Neural progenitor cell (in vitro differentiated cells): Measurements from ENCODE around the gene XAB2. TPM values are rescaled to one million over a fixed set of nuclear protein-coding genes. Genes with fewer than 3 reads are reported as not detected.

Source experiments
- DNase-seq: peaks from one replicate; pipeline ENCODE4 v3.0.0-alpha.2; 2016; ENCODE audit warnings: low spot score
- H2AFZ ChIP-seq: fragments of 200-600 bp; sonication (generic); replicated peaks from 2 replicates; pipeline ENCODE4 v1.6.1; 2016; ENCODE audit warnings: antibody characterized with exemption
- H3F3A ChIP-seq: fragments of 200-600 bp; sonication (generic); 2 replicates; pipeline ENCODE4 v1.6.1; 2016; ENCODE audit warnings: antibody characterized with exemption, low read depth
- H3K27ac ChIP-seq: fragments of 200-600 bp; sonication (generic); 2 replicates; pipeline ENCODE4 v1.5.1; 2016; ENCODE audit warnings: mild to moderate bottlenecking
- H3K27me3 ChIP-seq: fragments of 200-600 bp; sonication (generic); 2 replicates; pipeline ENCODE4 v1.6.1; 2016; ENCODE audit warnings: mild to moderate bottlenecking, moderate library complexity
- H3K36me3 ChIP-seq: fragments of 200-600 bp; sonication (generic); 2 replicates; pipeline ENCODE4 v1.5.1; 2016
- H3K4me1 ChIP-seq: fragments of 200-600 bp; sonication (generic); 2 replicates; pipeline ENCODE4 v1.6.1; 2016; ENCODE audit warnings: mixed run types
- H3K4me2 ChIP-seq: fragments of 200-600 bp; sonication (generic); 2 replicates; pipeline ENCODE4 v1.6.1; 2016
- H3K4me3 ChIP-seq: fragments of 200-600 bp; sonication (generic); 2 replicates; pipeline ENCODE4 v1.5.1; 2016
- H3K79me2 ChIP-seq: fragments of 200-600 bp; sonication (generic); 2 replicates; pipeline ENCODE4 v1.6.1; 2016; ENCODE audit warnings: low read depth
- H3K9ac ChIP-seq: fragments of 200-600 bp; sonication (generic); 2 replicates; pipeline ENCODE4 v1.6.1; 2016
- H3K9me3 ChIP-seq: fragments of 200-600 bp; sonication (generic); 2 replicates; pipeline ENCODE4 v1.5.1; 2016; ENCODE audit warnings: low read depth
- H4K20me1 ChIP-seq: fragments of 200-600 bp; sonication (generic); 2 replicates; pipeline ENCODE4 v1.6.1; 2016; ENCODE audit warnings: low read depth
- H3K27ac Mint-ChIP-seq: 3 replicates; pipeline ENCODE4 v1.8.0; 2021; ENCODE audit warnings: mixed read lengths
- H3K27me3 Mint-ChIP-seq: 2 replicates; pipeline ENCODE4 v1.8.0; 2022; ENCODE audit warnings: low read depth, mild to moderate bottlenecking, inconsistent platforms, moderate library complexity, mixed read lengths; ENCODE audit not compliant: insufficient read depth
- H3K36me3 Mint-ChIP-seq: 3 replicates; pipeline ENCODE4 v1.8.0; 2021; ENCODE audit warnings: mixed read lengths
- H3K4me1 Mint-ChIP-seq: 3 replicates; pipeline ENCODE4 v1.8.0; 2021; ENCODE audit warnings: mixed read lengths
- H3K4me3 Mint-ChIP-seq: 3 replicates; pipeline ENCODE4 v1.8.0; 2021; ENCODE audit warnings: mild to moderate bottlenecking, moderate library complexity, mixed read lengths
- H3K9me3 Mint-ChIP-seq: 3 replicates; pipeline ENCODE4 v1.8.0; 2020; ENCODE audit warnings: mixed read lengths
- CTCF ChIP-seq: fragments of 200-600 bp; sonication (generic); IDR thresholded peaks from 2 replicates; pipeline ENCODE4 v1.5.1; 2017; ENCODE audit warnings: antibody characterized with exemption, mild to moderate bottlenecking
- EZH2 ChIP-seq: fragments of 200-600 bp; sonication (generic); IDR thresholded peaks from 2 replicates; pipeline ENCODE4 v1.6.1; 2017; ENCODE audit warnings: antibody characterized with exemption, mild to moderate bottlenecking, moderate library complexity
- EZH2phosphoT487 ChIP-seq: fragments of 200-600 bp; sonication (generic); IDR thresholded peaks from 2 replicates; pipeline ENCODE4 v1.6.1; 2017; ENCODE audit warnings: antibody characterized with exemption
- total RNA-seq: library from RNA; depleted of rRNA; stranded (reverse); fragments of >200 nt; gene quantifications from 2 replicates; pipeline ENCODE4 v1.2.3, GENCODE V29; 2015; ENCODE audit warnings: low replicate concordance

The XAB2 gene
- total RNA-seq, 1 donor from 2014 or later, result 30.9 TPM

GRCh38 chr19:7617172-7617571, 12.2 kb downstream of the XAB2 start:
- Mint-ChIP-seq H3K4me1 (no peaks in the 10 kb centered on the region), H3K27me3 (peaks cover 7% of the 10 kb centered on the region), H3K27ac (no peak overlapping the region), H3K9me3 (no peaks in the 10 kb centered on the region), H3K36me3 (peaks cover 13% of the 10 kb centered on the region), H3K4me3 (no peak overlapping the region)
- H3K79me2 ChIP-seq, result no peaks in the 10 kb centered on the region
- H3K9ac ChIP-seq, result no peak overlapping the region
- no peak overlapping the region for H2AFZ ChIP-seq
- no peaks in the 10 kb centered on the region for H3K9me3 ChIP-seq
- no peak overlapping the region for H3K27ac ChIP-seq
- no peaks in the 10 kb centered on the region for H3K27me3 ChIP-seq
- TF ChIP-seq EZH2phosphoT487, result no peak
- no peaks in the 10 kb centered on the region for H3K4me1 ChIP-seq
- H3K4me2 ChIP-seq, result no peak overlapping the region
- no peak overlapping the region for H3K4me3 ChIP-seq
- H3K36me3 ChIP-seq, result no peaks in the 10 kb centered on the region
- H3F3A ChIP-seq, result no peaks in the 10 kb centered on the region
- no peak for DNase-seq
- no peaks in the 10 kb centered on the region for H4K20me1 ChIP-seq

GRCh38 chr19:7614859-7615741, 14.2 kb downstream of the XAB2 start:
- Mint-ChIP-seq H3K27ac (no peak overlapping the region), H3K4me1 (no peaks in the 10 kb centered on the region), H3K4me3 (no peak overlapping the region), H3K36me3 (peaks cover 7% of the 10 kb centered on the region), H3K9me3 (no peaks in the 10 kb centered on the region), H3K27me3 (peaks cover 9% of the 10 kb centered on the region)
- DNase-seq, result no peak
- H3K4me2 ChIP-seq, result no peak overlapping the region
- no peak overlapping the region for H3K27ac ChIP-seq
- no peaks in the 10 kb centered on the region for H3K9me3 ChIP-seq
- no peaks in the 10 kb centered on the region for H3K36me3 ChIP-seq
- TF ChIP-seq CTCF (no peak), EZH2phosphoT487 (no peak), EZH2 (no peak)
- H2AFZ ChIP-seq, result no peak overlapping the region
- no peak overlapping the region for H3K4me3 ChIP-seq
- no peaks in the 10 kb centered on the region for H3K4me1 ChIP-seq
- no peak overlapping the region for H3K9ac ChIP-seq
- H3F3A ChIP-seq, result no peaks in the 10 kb centered on the region
- H3K27me3 ChIP-seq, result no peaks in the 10 kb centered on the region
- no peaks in the 10 kb centered on the region for H4K20me1 ChIP-seq
- no peaks in the 10 kb centered on the region for H3K79me2 ChIP-seq

- no peak overlapping the region for H3K4me2 ChIP-seq
- H3K27me3 ChIP-seq, result no peaks in the 10 kb centered on the region
- Mint-ChIP-seq H3K27me3 (peaks cover 2% of the 10 kb centered on the region), H3K9me3 (no peaks in the 10 kb centered on the region), H3K27ac (no peak overlapping the region), H3K4me3 (no peak overlapping the region), H3K36me3 (no peaks in the 10 kb centered on the region), H3K4me1 (no peaks in the 10 kb centered on the region)
- DNase-seq, result no peak
- no peaks in the 10 kb centered on the region for H3K4me1 ChIP-seq
- H3F3A ChIP-seq, result no peaks in the 10 kb centered on the region
- no peaks in the 10 kb centered on the region for H3K79me2 ChIP-seq
- H4K20me1 ChIP-seq, result no peaks in the 10 kb centered on the region
- no peak for TF ChIP-seq EZH2
- no peak for TF ChIP-seq EZH2phosphoT487
- no peak for TF ChIP-seq CTCF
- no peak overlapping the region for H3K9ac ChIP-seq
- H3K36me3 ChIP-seq, result no peaks in the 10 kb centered on the region
- H3K4me3 ChIP-seq, result no peak overlapping the region
- H3K27ac ChIP-seq, result no peak overlapping the region
- no peak overlapping the region for H2AFZ ChIP-seq
- no peaks in the 10 kb centered on the region for H3K9me3 ChIP-seq
These were observed 16.8 kb downstream of the XAB2 start for GRCh38 chr19:7612282-7613274.
